ENCODE measurements around the gene PRPS1. TPM values are rescaled to one million over a fixed set of nuclear protein-coding genes. Genes with fewer than 3 reads are reported as not detected.

The PRPS1 gene
- total RNA-seq, 2 experiments from 2014 or later, result 132 to 141 TPM

GRCh38 chrX:107686026-107686425 lies 57.7 kb downstream of the PRPS1 start:
- no peaks in the 10 kb centered on the region for H3K36me3 Mint-ChIP-seq
- H3K4me1 Mint-ChIP-seq (ENCODE audit: low read depth), result peaks cover 25% of the 10 kb centered on the region
- no peak overlapping the region for H3K27ac Mint-ChIP-seq
- no peak for DNase-seq
- ChIA-PET CTCF (interaction anchor here (1.1 kb wide), 1 partner anchor 14 kb away, joined by 4 read pairs; no protein-coding TSS in a partner anchor), POLR2A (interaction anchor here (2.0 kb wide), 1 partner anchor 11 kb away, joined by 12 read pairs; no protein-coding TSS in a partner anchor)
- no peak overlapping the region for H3K4me3 Mint-ChIP-seq
- intact Hi-C loops (cut with micrococcal nuclease), result no loop called here
- H3K9me3 Mint-ChIP-seq, result no peaks in the 10 kb centered on the region
- H3K27me3 Mint-ChIP-seq, result no peaks in the 10 kb centered on the region

GRCh38 chrX:107686792-107687191 lies 58.5 kb downstream of the PRPS1 start:
- POLR2A ChIA-PET, result interaction anchor here (2.0 kb wide), 1 partner anchor 12 kb away, joined by 12 read pairs; no protein-coding TSS in a partner anchor
- Mint-ChIP-seq H3K27me3 (no peaks in the 10 kb centered on the region), H3K9me3 (no peaks in the 10 kb centered on the region), H3K36me3 (no peaks in the 10 kb centered on the region), H3K4me1 (ENCODE audit: low read depth) (peaks cover 29% of the 10 kb centered on the region), H3K27ac (no peak overlapping the region), H3K4me3 (no peak overlapping the region)
- CTCF ChIA-PET, result interaction anchor here (1.1 kb wide), 2 partner anchors 14 to 90 kb away, joined by 4 read pairs; partner anchors contain the start of gene NCBP2L
- intact Hi-C loops (cut with micrococcal nuclease), result no loop called here
- no peak for DNase-seq

- Mint-ChIP-seq H3K4me1 (ENCODE audit: low read depth) (peaks cover 29% of the 10 kb centered on the region), H3K27ac (no peak overlapping the region), H3K27me3 (no peaks in the 10 kb centered on the region), H3K4me3 (no peak overlapping the region), H3K36me3 (no peaks in the 10 kb centered on the region), H3K9me3 (no peaks in the 10 kb centered on the region)
- intact Hi-C loops (cut with micrococcal nuclease), result no loop called here
- POLR2A ChIA-PET, result no interaction called here
- CTCF ChIA-PET, result interaction anchor here (1.1 kb wide), 2 partner anchors 15 to 90 kb away, joined by 4 read pairs; partner anchors contain the start of gene NCBP2L
- DNase-seq, result no peak
Observed at GRCh38 chrX:107687445-107687844, 59.1 kb downstream of the PRPS1 start.

GRCh38 chrX:107691024-107691448 lies 62.7 kb downstream of the PRPS1 start:
- H3K4me1 Mint-ChIP-seq (ENCODE audit: low read depth), result peaks cover 12% of the 10 kb centered on the region
- POLR2A ChIA-PET, result no interaction called here
- intact Hi-C loops (cut with micrococcal nuclease), result no loop called here
- no peaks in the 10 kb centered on the region for H3K27me3 Mint-ChIP-seq
- no peaks in the 10 kb centered on the region for H3K9me3 Mint-ChIP-seq
- H3K36me3 Mint-ChIP-seq, result no peaks in the 10 kb centered on the region
- CTCF ChIA-PET, result interaction anchor here (0.9 kb wide), 1 partner anchor 86 kb away, joined by 3 read pairs; the partner anchor contains the start of gene NCBP2L
- no peak for DNase-seq
- no peak overlapping the region for H3K27ac Mint-ChIP-seq
- no peak overlapping the region for H3K4me3 Mint-ChIP-seq

- H3K4me3 Mint-ChIP-seq, result no peak overlapping the region
- no peak for DNase-seq
- H3K27me3 Mint-ChIP-seq, result no peaks in the 10 kb centered on the region
- no peaks in the 10 kb centered on the region for H3K36me3 Mint-ChIP-seq
- intact Hi-C loops (cut with micrococcal nuclease), result no loop called here
- H3K4me1 Mint-ChIP-seq (ENCODE audit: low read depth), result peaks cover 14% of the 10 kb centered on the region
- CTCF ChIA-PET, result no interaction called here
- POLR2A ChIA-PET, result no interaction called here
- no peak overlapping the region for H3K27ac Mint-ChIP-seq
- no peaks in the 10 kb centered on the region for H3K9me3 Mint-ChIP-seq
Observed at GRCh38 chrX:107699616-107700015, 71.3 kb downstream of the PRPS1 start.

- Mint-ChIP-seq H3K9me3 (no peaks in the 10 kb centered on the region), H3K27me3 (no peaks in the 10 kb centered on the region), H3K4me1 (ENCODE audit: low read depth) (peaks cover 14% of the 10 kb centered on the region), H3K36me3 (no peaks in the 10 kb centered on the region), H3K27ac (no peak overlapping the region), H3K4me3 (no peak overlapping the region)
- intact Hi-C loops (cut with micrococcal nuclease), result no loop called here
- no peak for DNase-seq
- ChIA-PET CTCF (no interaction called here), POLR2A (no interaction called here)
Observed at GRCh38 chrX:107700317-107700774, 72.0 kb downstream of the PRPS1 start.

Other genes starting within 250 kb of the PRPS1 start
- not detected for gene FRMPD3, start 178.9 kb upstream of the PRPS1 start, total RNA-seq
- 10 to 100 TPM; 26.0 to 28.2 TPM for gene TSC22D3, start 147.3 kb downstream of the PRPS1 start, total RNA-seq
- gene NCBP2L, start 149.2 kb downstream of the PRPS1 start, total RNA-seq, result not detected
- 1 to 10 TPM; 9.0 to 9.7 TPM for gene MID2, start 197.4 kb downstream of the PRPS1 start, total RNA-seq

Data from activated CD4-positive, alpha-beta memory T cell treated with anti-CD3 and anti-CD28 coated beads for 36 hours (primary cell).